CD8-positive, alpha-beta memory T cell (primary cell): ENCODE data around the gene NXPE3. TPM values are rescaled to one million over a fixed set of nuclear protein-coding genes. Genes with fewer than 3 reads are reported as not detected.

Experiments
- CTCF ChIA-PET: fragments of 350-600 bp; sonication (Branson Sonifier 250); formaldehyde crosslinking; loops from one replicate; lab custom pipeline; 2021; ENCODE audit warnings: antibody characterized with exemption; lab: Charles Lee
- POLR2A ChIA-PET: fragments of 350-600 bp; sonication (Branson Sonifier 250); formaldehyde crosslinking; loops from one replicate; lab custom pipeline; 2021; ENCODE audit warnings: antibody characterized with exemption; lab: Charles Lee
- DNase-seq, 5 donors: peaks; one replicate each; pipeline versions ENCODE4 v3.0.0 to v3.0.0-alpha.2; 2020 to 2022; ENCODE audit warnings: mixed read lengths in 1 of 5
- H3K27ac ChIP-seq: one replicate; pipeline ENCODE4 v1.7.0; 2013; ENCODE audit warnings: low read depth, mild to moderate bottlenecking, low read length, moderate library complexity
- H3K27me3 ChIP-seq: 2 replicates; pipeline ENCODE4 v1.7.0; 2013; ENCODE audit warnings: low read length, mild to moderate bottlenecking; ENCODE audit not compliant: insufficient read depth, poor library complexity, severe bottlenecking
- H3K36me3 ChIP-seq: 2 replicates; pipeline ENCODE4 v1.7.0; 2013; ENCODE audit warnings: mild to moderate bottlenecking, low read length, moderate library complexity; ENCODE audit not compliant: insufficient read depth
- H3K4me1 ChIP-seq: 2 replicates; pipeline ENCODE4 v1.7.0; 2013; ENCODE audit warnings: mild to moderate bottlenecking, low read length, moderate library complexity; ENCODE audit not compliant: insufficient read depth
- H3K4me3 ChIP-seq: 2 replicates; pipeline ENCODE4 v1.7.0; 2013; ENCODE audit warnings: mild to moderate bottlenecking, low read length
- H3K9me3 ChIP-seq: 2 replicates; pipeline ENCODE4 v1.7.0; 2013; ENCODE audit warnings: mild to moderate bottlenecking, low read length
- H3K27ac Mint-ChIP-seq, 8 donors: one replicate each; pipeline ENCODE4 v1.8.0; 2020 to 2021; ENCODE audit warnings: mixed read lengths in 8 of 8, mild to moderate bottlenecking in 6 of 8, inconsistent platforms in 3 of 8, moderate library complexity in 3 of 8
- H3K27me3 Mint-ChIP-seq, 2 donors: one replicate each; pipeline ENCODE4 v1.8.0; 2020 to 2021; ENCODE audit warnings: mixed read lengths in 2 of 2, mild to moderate bottlenecking in 1 of 2, moderate library complexity in 1 of 2
- H3K36me3 Mint-ChIP-seq, 3 donors: one replicate each; pipeline ENCODE4 v1.8.0; 2020 to 2021; ENCODE audit warnings: mixed read lengths in 3 of 3, inconsistent platforms in 1 of 3, mild to moderate bottlenecking in 1 of 3
- H3K4me1 Mint-ChIP-seq, 3 donors: one replicate each; pipeline ENCODE4 v1.8.0; 2020 to 2021; ENCODE audit warnings: mixed read lengths in 3 of 3, inconsistent platforms in 1 of 3, mild to moderate bottlenecking in 1 of 3
- H3K4me3 Mint-ChIP-seq, 7 donors: one replicate each; pipeline ENCODE4 v1.8.0; 2020 to 2021; ENCODE audit warnings: mixed read lengths in 7 of 7, mild to moderate bottlenecking in 6 of 7, moderate library complexity in 4 of 7, inconsistent platforms in 2 of 7
- H3K9me3 Mint-ChIP-seq, 5 donors: one replicate each; pipeline ENCODE4 v1.8.0; 2020 to 2022; ENCODE audit warnings: mixed read lengths in 5 of 5, mild to moderate bottlenecking in 3 of 5, moderate library complexity in 2 of 5, inconsistent platforms in 1 of 5
- polyA plus RNA-seq: library from polyadenylated mRNA; unstranded; fragments of 300-500 nt; fragmentation: Illumina TruSeq; gene quantifications from one replicate; pipeline ENCODE4 v1.2.3, GENCODE V29; 2021
- total RNA-seq, 2 experiments: library from RNA; stranded (reverse); gene quantifications; one replicate each; pipeline ENCODE4 v1.2.3, GENCODE V29; 2021

NXPE3 gene
- total and polyA plus RNA-seq, 3 experiments from 2014 or later: 16.2 to 37.4 (median 17.2) TPM

GRCh38 chr3:101813817-101814440 is 34.9 kb downstream of the NXPE3 start:
- no peaks in the 10 kb centered on the region for H3K9me3 Mint-ChIP-seq
- Histone ChIP-seq H3K27ac (no peak overlapping the region), H3K36me3 (peaks cover 5% of the 10 kb centered on the region), H3K4me3 (no peak overlapping the region), H3K9me3 (no peaks in the 10 kb centered on the region), H3K27me3 (no peaks in the 10 kb centered on the region), H3K4me1 (peaks cover 36% of the 10 kb centered on the region)
- ChIA-PET CTCF (interaction anchor here (0.7 to 1.7 kb wide), 11 partner anchors 11 to 722 kb away, joined by 3 to 17 read pairs (median 3); partner anchors contain the start of gene NFKBIZ), POLR2A (no interaction called here)
- peaks cover 27 to 41% (median 39%) of the 10 kb centered on the region in 3 donors for H3K4me1 Mint-ChIP-seq
- peaks cover 0 to 39% (median 12%) of the 10 kb centered on the region in 3 donors for H3K36me3 Mint-ChIP-seq
- no peak overlapping the region for H3K4me3 Mint-ChIP-seq
- peak in 2 of 5 donors; percentile 10 to 35 for DNase-seq
- H3K27ac Mint-ChIP-seq: no peak overlapping the region
- H3K27me3 Mint-ChIP-seq: no peaks in the 10 kb centered on the region

- Histone ChIP-seq H3K27ac (no peak overlapping the region), H3K9me3 (no peaks in the 10 kb centered on the region), H3K36me3 (peaks cover 5% of the 10 kb centered on the region), H3K4me1 (peaks cover 27% of the 10 kb centered on the region), H3K4me3 (no peak overlapping the region), H3K27me3 (no peaks in the 10 kb centered on the region)
- no peaks in the 10 kb centered on the region for H3K9me3 Mint-ChIP-seq
- no peak overlapping the region for H3K4me3 Mint-ChIP-seq
- peaks cover 0 to 43% (median 17%) of the 10 kb centered on the region in 3 donors for H3K36me3 Mint-ChIP-seq
- peak overlapping the region in 3 of 8 donors; percentile 10 to 73 (median 69) for H3K27ac Mint-ChIP-seq
- ChIA-PET POLR2A (no interaction called here), CTCF (interaction anchor here (0.9 to 1.7 kb wide), 7 partner anchors 12 to 722 kb away, joined by 3 to 17 read pairs (median 7); partner anchors contain the start of gene NFKBIZ)
- peaks cover 19 to 34% (median 30%) of the 10 kb centered on the region in 3 donors for H3K4me1 Mint-ChIP-seq
- H3K27me3 Mint-ChIP-seq: no peaks in the 10 kb centered on the region
- DNase-seq: no peak
Measured at GRCh38 chr3:101814835-101815234, 35.8 kb downstream of the NXPE3 start.

GRCh38 chr3:101816215-101817149 is 37.5 kb downstream of the NXPE3 start:
- no peaks in the 10 kb centered on the region for H3K9me3 ChIP-seq
- no peak overlapping the region for H3K27ac ChIP-seq
- peaks cover 19% of the 10 kb centered on the region for H3K4me1 ChIP-seq
- Mint-ChIP-seq H3K36me3 (peaks cover 0 to 49% (median 16%) of the 10 kb centered on the region in 3 donors), H3K4me1 (peaks cover 12 to 27% (median 16%) of the 10 kb centered on the region in 3 donors), H3K4me3 (no peak overlapping the region), H3K27me3 (no peaks in the 10 kb centered on the region), H3K27ac (peak overlapping the region in 3 of 8 donors; percentile 31 to 67 (median 35)), H3K9me3 (no peaks in the 10 kb centered on the region)
- DNase-seq: no peak
- H3K4me3 ChIP-seq: no peak overlapping the region
- peaks cover 8% of the 10 kb centered on the region for H3K36me3 ChIP-seq
- ChIA-PET CTCF (interaction anchor here (1.3 kb wide), 1 partner anchor 408 kb away, joined by 3 read pairs; no protein-coding TSS in a partner anchor), POLR2A (no interaction called here)
- no peaks in the 10 kb centered on the region for H3K27me3 ChIP-seq

GRCh38 chr3:101817992-101818391 is 39.0 kb downstream of the NXPE3 start:
- no peaks in the 10 kb centered on the region for H3K9me3 Mint-ChIP-seq
- peaks cover 12 to 31% (median 16%) of the 10 kb centered on the region in 3 donors for H3K4me1 Mint-ChIP-seq
- H3K27ac Mint-ChIP-seq: peak overlapping the region in 1 of 8 donors; percentile 17
- Histone ChIP-seq H3K9me3 (no peaks in the 10 kb centered on the region), H3K36me3 (peaks cover 13% of the 10 kb centered on the region), H3K4me1 (peaks cover 19% of the 10 kb centered on the region), H3K27me3 (no peaks in the 10 kb centered on the region), H3K27ac (no peak overlapping the region), H3K4me3 (no peak overlapping the region)
- POLR2A ChIA-PET: no interaction called here
- no peaks in the 10 kb centered on the region for H3K27me3 Mint-ChIP-seq
- CTCF ChIA-PET: interaction anchor here (1.2 to 1.4 kb wide), 2 partner anchors 10 to 411 kb away, joined by 3 read pairs; no protein-coding TSS in a partner anchor
- H3K4me3 Mint-ChIP-seq: no peak overlapping the region
- DNase-seq: no peak
- peaks cover 0 to 54% (median 17%) of the 10 kb centered on the region in 3 donors for H3K36me3 Mint-ChIP-seq

- H3K4me1 ChIP-seq: peaks cover 6% of the 10 kb centered on the region
- no peak for DNase-seq
- Mint-ChIP-seq H3K9me3 (no peaks in the 10 kb centered on the region), H3K27me3 (no peaks in the 10 kb centered on the region), H3K4me1 (peaks cover 7 to 19% (median 10%) of the 10 kb centered on the region in 3 donors), H3K4me3 (no peak overlapping the region), H3K36me3 (peaks cover 0 to 56% (median 18%) of the 10 kb centered on the region in 3 donors), H3K27ac (peak overlapping the region in 1 of 8 donors; percentile 47)
- no peak overlapping the region for H3K27ac ChIP-seq
- ChIA-PET POLR2A (no interaction called here), CTCF (interaction anchor here (2.3 kb wide), 1 partner anchor 406 kb away, joined by 6 read pairs; no protein-coding TSS in a partner anchor)
- no peaks in the 10 kb centered on the region for H3K27me3 ChIP-seq
- H3K4me3 ChIP-seq: no peak overlapping the region
- no peaks in the 10 kb centered on the region for H3K9me3 ChIP-seq
- H3K36me3 ChIP-seq: peaks cover 13% of the 10 kb centered on the region
Measured at GRCh38 chr3:101819649-101820206, 40.7 kb downstream of the NXPE3 start.

GRCh38 chr3:101821503-101821902 is 42.5 kb downstream of the NXPE3 start:
- Mint-ChIP-seq H3K27ac (peak overlapping the region in 1 of 8 donors; percentile 32), H3K4me1 (peaks cover 13 to 22% (median 17%) of the 10 kb centered on the region in 3 donors), H3K27me3 (no peaks in the 10 kb centered on the region), H3K9me3 (no peaks in the 10 kb centered on the region), H3K36me3 (peaks cover 0 to 51% (median 16%) of the 10 kb centered on the region in 3 donors), H3K4me3 (no peak overlapping the region)
- Histone ChIP-seq H3K36me3 (peaks cover 13% of the 10 kb centered on the region), H3K4me3 (no peak overlapping the region), H3K27ac (no peak overlapping the region), H3K4me1 (peaks cover 6% of the 10 kb centered on the region), H3K9me3 (no peaks in the 10 kb centered on the region), H3K27me3 (no peaks in the 10 kb centered on the region)
- ChIA-PET CTCF (interaction anchor here (1.4 to 2.3 kb wide), 5 partner anchors 9 to 408 kb away, joined by 3 to 14 read pairs (median 5); partner anchors contain the start of gene NFKBIZ), POLR2A (interaction anchor here (1.4 kb wide), 1 partner anchor 28 kb away, joined by 3 read pairs; the partner anchor contains the start of gene NFKBIZ)
- no peak for DNase-seq

GRCh38 chr3:101823525-101823924 is 44.5 kb downstream of the NXPE3 start:
- H3K36me3 ChIP-seq: peaks cover 8% of the 10 kb centered on the region
- H3K9me3 Mint-ChIP-seq: no peaks in the 10 kb centered on the region
- no peaks in the 10 kb centered on the region for H3K9me3 ChIP-seq
- H3K27ac ChIP-seq: no peak overlapping the region
- DNase-seq: no peak
- no peaks in the 10 kb centered on the region for H3K27me3 ChIP-seq
- CTCF ChIA-PET: interaction anchor here (1.4 to 2.3 kb wide), 2 partner anchors 13 to 26 kb away, joined by 3 to 14 read pairs; partner anchors contain the start of gene NFKBIZ
- peak overlapping the region in 6 of 8 donors; percentile 26 to 82 (median 44) for H3K27ac Mint-ChIP-seq
- H3K4me3 ChIP-seq: no peak overlapping the region
- peaks cover 0 to 36% (median 9%) of the 10 kb centered on the region in 3 donors for H3K36me3 Mint-ChIP-seq
- peaks cover 19% of the 10 kb centered on the region for H3K4me1 ChIP-seq
- no peak overlapping the region for H3K4me3 Mint-ChIP-seq
- H3K4me1 Mint-ChIP-seq: peaks cover 21 to 40% (median 34%) of the 10 kb centered on the region in 3 donors
- POLR2A ChIA-PET: no interaction called here
- no peaks in the 10 kb centered on the region for H3K27me3 Mint-ChIP-seq
